Effector memory CD8-positive, alpha-beta T cell (primary cell): Measurements from ENCODE around the gene CCDC69.
"Not testable (repeated sequence)": the region's sequence is repeated elsewhere in the genome, so short reads cannot be mapped to it uniquely, and the experiment has no call there.

Experiments
- ATAC-seq: fragments of 150-1000 bp; cut with Tn5 transposase; replicated peaks from 2 replicates; pipeline ENCODE4 v1.10.0; 2021; ENCODE audit warnings: mild to moderate bottlenecking, moderate library complexity
- DNase-seq, 3 experiments: peaks; one replicate each; pipeline ENCODE4 v3.0.0; 2021
- H3K27ac Mint-ChIP-seq, 2 donors: one replicate each; pipeline ENCODE4 v1.8.0; 2022; ENCODE audit warnings: mild to moderate bottlenecking in 2 of 2, mixed read lengths in 2 of 2, moderate library complexity in 2 of 2
- H3K27me3 Mint-ChIP-seq, 2 donors: one replicate each; pipeline ENCODE4 v1.8.0; 2022; ENCODE audit warnings: mixed read lengths in 2 of 2
- H3K36me3 Mint-ChIP-seq: one replicate; pipeline ENCODE4 v1.8.0; 2022; ENCODE audit warnings: mild to moderate bottlenecking, moderate library complexity, mixed read lengths; ENCODE audit not compliant: insufficient read depth
- H3K4me1 Mint-ChIP-seq, 2 donors: one replicate each; pipeline ENCODE4 v1.8.0; 2022; ENCODE audit warnings: low read depth in 2 of 2, mixed read lengths in 2 of 2
- H3K4me3 Mint-ChIP-seq, 2 donors: one replicate each; pipeline ENCODE4 v1.8.0; 2022; ENCODE audit warnings: mild to moderate bottlenecking in 2 of 2, mixed read lengths in 2 of 2, moderate library complexity in 2 of 2
- H3K9me3 Mint-ChIP-seq, 2 donors: one replicate each; pipeline ENCODE4 v1.8.0; 2022; ENCODE audit warnings: mixed read lengths in 2 of 2

CCDC69 gene

DNA sequence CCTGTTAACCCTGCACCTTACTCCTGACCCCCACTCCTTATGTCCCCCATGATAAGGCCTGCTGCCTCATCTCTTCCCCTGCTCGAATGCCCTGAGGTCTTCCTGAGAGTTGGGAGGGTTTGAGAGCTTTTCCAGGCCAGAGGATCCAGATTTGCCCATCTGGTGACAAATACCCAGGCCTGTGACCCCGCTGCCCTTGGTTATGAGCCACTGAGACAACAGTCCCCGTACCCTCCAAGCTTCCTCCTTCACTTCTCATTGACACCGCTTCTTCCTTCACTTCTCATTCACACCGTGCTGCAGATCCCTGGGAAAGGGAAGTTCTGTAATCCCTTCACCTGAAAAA lies 29.7 kb upstream of the CCDC69 start:
- H3K36me3 Mint-ChIP-seq: peaks cover 18% of the 10 kb centered on the region
- H3K27ac Mint-ChIP-seq: peak overlapping the region; percentile 89
- peak overlapping the region; percentile 75 to 92 for H3K4me3 Mint-ChIP-seq
- no peaks in the 10 kb centered on the region for H3K27me3 Mint-ChIP-seq
- H3K9me3 Mint-ChIP-seq: no peaks in the 10 kb centered on the region
- DNase-seq (no peak), ATAC-seq (no peak)
- H3K4me1 Mint-ChIP-seq: peaks cover 41 to 48% of the 10 kb centered on the region in 2 donors

DNA sequence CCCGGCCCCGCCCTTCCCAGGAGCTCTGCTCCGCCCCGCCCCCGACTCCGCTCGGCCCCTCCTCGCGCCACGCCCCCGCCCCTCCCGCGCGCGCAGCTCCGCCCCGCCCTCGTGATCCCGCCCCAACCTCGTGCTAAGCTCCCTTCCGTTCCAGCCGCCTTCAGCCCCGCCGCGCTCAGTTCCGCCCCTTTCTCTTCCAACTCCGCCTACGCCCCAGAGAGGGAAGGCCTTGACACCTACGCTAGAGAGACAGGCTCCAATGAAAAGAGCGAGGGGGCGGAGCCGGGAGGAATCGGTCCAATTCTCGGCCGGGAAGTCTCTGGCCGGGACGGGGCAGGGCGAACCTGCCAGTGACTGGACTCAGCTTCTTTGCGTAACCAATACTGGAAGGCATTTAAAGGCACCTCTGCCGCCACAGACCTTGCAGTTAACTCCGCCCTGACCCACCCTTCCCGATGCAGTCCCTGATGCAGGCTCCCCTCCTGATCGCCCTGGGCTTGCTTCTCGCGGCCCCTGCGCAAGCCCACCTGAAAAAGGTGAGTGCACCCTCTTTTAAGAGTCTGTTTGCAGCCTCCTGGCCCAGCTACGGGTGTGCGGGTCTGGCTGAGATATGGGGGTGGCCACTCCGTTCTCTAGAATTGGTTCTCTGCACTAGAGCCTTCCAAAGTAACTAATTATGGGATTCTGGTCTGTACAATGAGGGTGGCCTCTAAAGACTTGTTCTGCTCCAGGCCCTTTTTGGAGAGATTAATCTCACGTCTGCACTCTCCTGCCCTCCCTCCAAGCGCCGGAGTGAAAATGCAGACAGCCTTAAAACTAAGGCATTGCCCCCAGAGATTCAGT lies 29.1 kb upstream of the CCDC69 start, which contains the start of gene GM2A:
Gene GM2A, plus strand, starts transcription at position 424 of the 843 bp plus-strand sequence. Its CDS starts 32 bp downstream, at position 456.
- H3K4me3 Mint-ChIP-seq: peak within 1 kb of the TSS; percentile 75 to 92
- no peaks in the 10 kb centered on the region for H3K27me3 Mint-ChIP-seq
- H3K27ac Mint-ChIP-seq: peak within 1 kb of the TSS; percentile 89
- H3K9me3 Mint-ChIP-seq: no peaks in the 10 kb centered on the region
- ATAC-seq: peak; percentile 95
- peaks cover 41 to 44% of the 10 kb centered on the region in 2 donors for H3K4me1 Mint-ChIP-seq
- DNase-seq: peak; percentile 95 to 97 (median 96)
- H3K36me3 Mint-ChIP-seq: peaks cover 18% of the 10 kb centered on the region

DNA sequence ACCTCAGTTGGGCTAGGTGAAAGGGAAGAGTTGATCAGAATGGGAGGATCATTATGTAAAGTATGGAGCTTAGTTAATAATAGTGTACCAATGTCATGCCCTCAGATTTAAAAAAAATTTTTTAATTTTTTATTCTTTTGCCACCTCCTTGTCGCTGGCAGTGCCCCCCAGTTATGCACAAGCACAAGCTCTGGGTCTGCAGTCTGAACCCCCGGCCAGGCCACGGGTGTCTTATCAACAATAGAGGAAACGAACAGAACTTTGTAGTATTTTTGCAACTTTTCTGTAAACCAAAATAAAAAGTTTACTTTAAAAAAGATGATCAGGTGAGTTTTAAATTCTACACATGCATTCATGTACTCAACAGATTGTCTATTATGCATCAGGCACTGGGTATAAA lies 27.7 kb upstream of the CCDC69 start:
- H3K4me1 Mint-ChIP-seq: peaks cover 34 to 37% of the 10 kb centered on the region in 2 donors
- H3K9me3 Mint-ChIP-seq: no peaks in the 10 kb centered on the region
- peak overlapping the region; percentile 89 for H3K27ac Mint-ChIP-seq
- peak overlapping the region; percentile 75 to 92 for H3K4me3 Mint-ChIP-seq
- DNase-seq (no peak), ATAC-seq (no peak)
- peaks cover 18% of the 10 kb centered on the region for H3K36me3 Mint-ChIP-seq
- H3K27me3 Mint-ChIP-seq: no peaks in the 10 kb centered on the region

DNA sequence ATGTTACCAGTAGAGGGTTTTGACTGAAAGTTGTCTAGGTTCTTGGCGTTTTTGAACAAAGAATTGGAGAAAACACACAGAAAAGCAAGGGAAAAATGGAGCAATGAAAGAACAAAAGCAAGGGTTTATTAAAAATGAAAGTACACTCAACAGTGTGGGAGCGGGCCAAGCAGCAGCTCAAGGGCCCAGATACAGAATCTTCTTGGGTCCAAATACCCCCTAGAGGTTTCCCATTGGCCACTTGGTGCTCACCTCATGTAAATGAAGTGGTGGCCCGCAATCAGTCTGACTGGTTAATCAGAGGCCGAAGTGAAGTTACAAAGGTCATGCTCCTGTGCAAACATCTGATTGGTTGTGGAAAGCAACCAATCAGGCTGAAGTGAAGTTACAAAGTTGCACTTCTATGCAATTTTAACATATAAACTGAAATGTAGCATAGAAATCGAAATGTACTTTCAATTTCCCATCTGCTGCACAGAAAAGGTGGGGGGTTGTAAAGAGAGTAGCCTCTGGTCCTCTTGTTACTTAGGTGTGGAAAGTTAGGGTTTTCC lies 27.2 kb upstream of the CCDC69 start:
- DNase-seq (peak in 2 of 3 experiments; percentile 25 to 26), ATAC-seq (no peak)
- peaks cover 18% of the 10 kb centered on the region for H3K36me3 Mint-ChIP-seq
- H3K4me3 Mint-ChIP-seq: peak overlapping the region; percentile 75 to 92
- peak overlapping the region; percentile 89 for H3K27ac Mint-ChIP-seq
- no peaks in the 10 kb centered on the region for H3K27me3 Mint-ChIP-seq
- no peaks in the 10 kb centered on the region for H3K9me3 Mint-ChIP-seq
- peaks cover 34 to 37% of the 10 kb centered on the region in 2 donors for H3K4me1 Mint-ChIP-seq

DNA sequence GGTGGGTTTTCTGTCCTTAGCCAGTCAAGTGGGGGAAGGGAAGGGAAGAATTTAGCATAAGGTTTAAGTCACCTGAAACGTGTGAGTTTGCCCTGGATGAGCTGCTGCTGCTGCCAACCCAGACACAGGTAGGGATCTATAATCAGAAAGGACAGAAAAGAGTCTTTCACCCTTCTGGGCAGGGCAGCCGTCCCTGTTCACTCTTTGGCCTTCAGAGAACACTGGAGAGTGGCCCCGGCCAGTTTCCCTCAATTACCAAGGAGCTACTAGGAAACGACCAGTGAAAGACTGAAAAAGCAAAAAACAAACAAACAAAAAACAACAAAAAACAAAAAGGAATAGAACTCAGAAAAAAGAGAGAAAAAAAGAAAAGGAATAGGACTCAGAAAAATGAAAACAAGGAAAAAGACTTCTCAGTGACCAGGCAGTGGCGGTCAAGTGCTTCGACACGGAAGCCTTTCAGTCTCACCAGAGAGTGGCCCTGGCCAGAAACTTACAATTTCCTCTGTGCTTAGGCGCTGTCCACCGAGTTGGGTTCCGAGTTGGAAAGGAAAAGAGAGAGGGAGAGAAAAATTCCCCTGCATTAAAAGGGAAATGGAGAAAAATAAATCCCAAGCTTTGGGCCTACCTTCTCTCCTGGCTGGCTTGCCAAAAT lies 26.6 kb upstream of the CCDC69 start:
- no peaks in the 10 kb centered on the region for H3K27me3 Mint-ChIP-seq
- H3K9me3 Mint-ChIP-seq: no peaks in the 10 kb centered on the region
- DNase-seq (no peak), ATAC-seq (no peak)
- peak overlapping the region; percentile 89 for H3K27ac Mint-ChIP-seq
- peak overlapping the region; percentile 75 to 92 for H3K4me3 Mint-ChIP-seq
- peaks cover 18% of the 10 kb centered on the region for H3K36me3 Mint-ChIP-seq
- peaks cover 30 to 34% of the 10 kb centered on the region in 2 donors for H3K4me1 Mint-ChIP-seq

DNA sequence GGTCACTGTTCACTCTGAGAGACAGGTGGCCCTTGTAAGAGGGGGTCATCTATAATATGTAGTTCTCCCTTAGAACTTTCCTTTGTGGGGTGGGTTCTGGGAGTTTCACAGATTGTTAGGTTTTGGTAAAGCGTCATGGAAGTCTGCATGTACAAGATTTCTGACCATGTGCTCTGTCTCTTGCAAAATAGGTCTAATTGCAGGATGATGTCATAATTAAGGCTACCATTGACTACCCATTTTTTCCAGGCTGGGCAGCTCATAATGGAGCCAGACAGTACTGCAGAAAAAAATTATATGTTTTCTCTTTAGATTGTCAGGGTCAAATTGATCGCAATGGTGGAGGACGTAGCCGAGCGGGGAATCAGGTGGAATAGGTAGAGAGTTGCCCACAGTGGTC lies 25.4 kb upstream of the CCDC69 start:
- no peak for ATAC-seq
- H3K27me3 Mint-ChIP-seq: no peaks in the 10 kb centered on the region
- peaks cover 18% of the 10 kb centered on the region for H3K36me3 Mint-ChIP-seq
- no peak for DNase-seq
- no peak overlapping the region for H3K4me3 Mint-ChIP-seq
- no peak overlapping the region for H3K27ac Mint-ChIP-seq
- peaks cover 29 to 37% of the 10 kb centered on the region in 2 donors for H3K4me1 Mint-ChIP-seq
- H3K9me3 Mint-ChIP-seq: no peaks in the 10 kb centered on the region

DNA sequence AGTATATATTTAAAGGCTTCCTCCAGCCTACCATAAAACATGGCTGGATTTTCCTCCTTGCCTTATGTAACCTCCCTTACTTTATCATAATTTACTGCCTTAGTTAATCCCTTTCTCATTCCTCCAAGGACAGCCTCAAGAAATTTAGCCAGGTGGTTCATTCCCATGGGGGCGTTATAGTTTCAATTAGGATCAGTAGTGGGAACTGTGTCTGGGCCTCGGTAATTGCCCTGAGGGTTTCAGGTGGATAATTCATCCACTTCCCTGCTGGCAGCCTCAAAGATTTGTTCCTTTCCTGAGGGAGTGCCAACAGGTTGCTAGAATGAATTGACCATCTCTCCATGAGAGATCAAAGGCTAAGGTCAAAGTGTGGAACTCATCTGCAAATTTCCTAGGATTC lies 24.8 kb upstream of the CCDC69 start:
- H3K4me1 Mint-ChIP-seq: peaks cover 29 to 39% of the 10 kb centered on the region in 2 donors
- H3K4me3 Mint-ChIP-seq: peak overlapping the region in 1 of 2 donors; percentile 28
- no peaks in the 10 kb centered on the region for H3K27me3 Mint-ChIP-seq
- DNase-seq: no peak
- no peak for ATAC-seq
- no peaks in the 10 kb centered on the region for H3K9me3 Mint-ChIP-seq
- peaks cover 16% of the 10 kb centered on the region for H3K36me3 Mint-ChIP-seq
- no peak overlapping the region for H3K27ac Mint-ChIP-seq

DNA sequence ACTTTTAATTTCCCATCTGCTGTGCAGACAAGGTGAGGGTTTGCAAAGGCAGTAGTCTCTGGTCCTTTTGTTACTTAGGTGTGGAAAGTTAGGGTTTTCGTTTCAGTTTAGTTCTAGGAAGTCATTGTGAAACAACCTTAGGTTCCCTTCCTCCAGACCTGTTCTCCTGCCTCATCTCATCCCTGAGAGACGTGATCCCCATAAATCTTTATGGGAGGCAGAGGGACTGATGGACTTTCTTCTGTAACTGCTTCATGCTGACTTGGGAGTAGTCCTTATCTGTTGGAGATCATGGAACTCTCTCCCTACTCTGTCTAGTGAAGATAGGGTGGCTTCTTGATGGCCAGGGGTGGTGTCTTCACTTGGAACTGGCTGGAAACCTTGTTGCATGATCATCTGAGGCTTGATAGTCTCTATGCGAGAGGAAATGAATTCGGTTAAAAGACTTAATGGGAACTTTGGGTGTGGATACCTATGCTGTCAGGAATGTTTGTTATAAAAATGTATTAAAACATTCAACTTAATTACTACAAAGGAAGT lies 21.9 kb upstream of the CCDC69 start:
- Mint-ChIP-seq H3K27ac (no peak overlapping the region), H3K9me3 (no peaks in the 10 kb centered on the region), H3K4me3 (no peak overlapping the region), H3K4me1 (peaks cover 18 to 22% of the 10 kb centered on the region in 2 donors), H3K27me3 (no peaks in the 10 kb centered on the region), H3K36me3 (peaks cover 3% of the 10 kb centered on the region)
- ATAC-seq (no peak), DNase-seq (no peak)

DNA sequence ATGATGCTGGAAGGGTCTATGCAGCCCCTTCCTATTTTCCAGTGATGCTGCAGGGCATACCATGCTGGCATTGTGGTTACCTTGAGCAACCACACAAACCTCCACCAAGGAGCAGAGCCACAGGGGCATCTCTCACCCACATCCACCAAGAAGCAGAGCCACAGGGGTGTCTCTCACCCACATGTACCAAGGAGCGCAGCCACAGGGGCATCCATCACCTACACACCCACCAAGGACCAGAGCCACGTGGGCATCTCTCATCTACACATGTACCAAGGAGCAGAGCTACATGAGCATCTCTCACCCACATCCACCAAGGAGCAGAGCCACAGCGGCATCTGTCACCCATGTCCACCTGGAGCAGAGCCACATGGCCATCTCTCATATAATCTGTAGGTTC lies 20.3 kb upstream of the CCDC69 start:
- Mint-ChIP-seq H3K27ac (no peak overlapping the region), H3K4me3 (no peak overlapping the region), H3K9me3 (no peaks in the 10 kb centered on the region), H3K36me3 (no peaks in the 10 kb centered on the region), H3K27me3 (no peaks in the 10 kb centered on the region), H3K4me1 (peaks cover 11 to 16% of the 10 kb centered on the region in 2 donors)
- DNase-seq (no peak), ATAC-seq (peak; percentile 85)

DNA sequence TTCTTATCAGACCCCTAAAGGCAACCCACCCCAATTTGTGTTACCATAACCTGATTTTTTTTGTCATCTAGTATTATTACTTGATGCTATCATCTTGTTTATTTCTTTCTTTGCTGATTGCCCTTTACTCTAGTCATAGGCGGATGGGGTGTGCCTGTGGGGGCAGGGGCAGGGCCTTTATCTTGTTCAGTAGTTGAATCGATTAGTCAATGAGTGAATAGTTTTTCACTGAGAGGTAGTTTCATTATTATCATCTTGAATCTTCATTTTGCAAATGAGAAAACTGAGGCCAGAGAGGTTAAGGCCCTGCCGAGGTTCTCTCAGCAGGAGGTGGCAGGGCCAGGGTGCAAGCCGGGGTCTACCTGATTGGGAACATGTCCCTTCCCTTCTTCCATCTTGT lies 19.7 kb upstream of the CCDC69 start:
- ATAC-seq (no peak), DNase-seq (no peak)
- Mint-ChIP-seq H3K36me3 (no peaks in the 10 kb centered on the region), H3K27ac (peak overlapping the region in 1 of 2 donors; percentile 41), H3K4me1 (peaks cover 11% of the 10 kb centered on the region in 2 donors), H3K27me3 (no peaks in the 10 kb centered on the region), H3K9me3 (no peaks in the 10 kb centered on the region), H3K4me3 (no peak overlapping the region)

DNA sequence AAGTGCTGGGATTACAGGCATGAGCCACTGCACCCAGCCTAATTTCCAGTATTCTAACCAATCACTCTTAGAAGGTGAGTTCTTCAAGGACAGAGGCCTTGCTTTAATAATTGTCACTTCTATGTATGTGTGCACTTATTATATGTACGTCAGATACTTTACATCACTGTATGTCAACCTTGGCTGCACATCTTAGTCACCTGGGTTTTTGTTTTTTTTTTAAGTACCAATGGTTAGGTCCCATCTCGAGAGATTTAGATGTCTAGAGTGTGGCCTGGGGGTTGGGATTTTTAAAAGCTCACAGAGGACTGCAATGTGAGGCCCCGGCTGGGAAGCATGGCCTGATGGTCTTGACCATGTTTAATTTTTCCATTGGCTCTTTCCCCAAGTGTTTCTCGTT lies 19.2 kb upstream of the CCDC69 start:
- H3K27ac Mint-ChIP-seq: peak overlapping the region in 1 of 2 donors; percentile 41
- H3K9me3 Mint-ChIP-seq: no peaks in the 10 kb centered on the region
- no peaks in the 10 kb centered on the region for H3K27me3 Mint-ChIP-seq
- ATAC-seq (no peak), DNase-seq (no peak)
- peaks cover 11 to 12% of the 10 kb centered on the region in 2 donors for H3K4me1 Mint-ChIP-seq
- no peak overlapping the region for H3K4me3 Mint-ChIP-seq
- H3K36me3 Mint-ChIP-seq: no peaks in the 10 kb centered on the region

DNA sequence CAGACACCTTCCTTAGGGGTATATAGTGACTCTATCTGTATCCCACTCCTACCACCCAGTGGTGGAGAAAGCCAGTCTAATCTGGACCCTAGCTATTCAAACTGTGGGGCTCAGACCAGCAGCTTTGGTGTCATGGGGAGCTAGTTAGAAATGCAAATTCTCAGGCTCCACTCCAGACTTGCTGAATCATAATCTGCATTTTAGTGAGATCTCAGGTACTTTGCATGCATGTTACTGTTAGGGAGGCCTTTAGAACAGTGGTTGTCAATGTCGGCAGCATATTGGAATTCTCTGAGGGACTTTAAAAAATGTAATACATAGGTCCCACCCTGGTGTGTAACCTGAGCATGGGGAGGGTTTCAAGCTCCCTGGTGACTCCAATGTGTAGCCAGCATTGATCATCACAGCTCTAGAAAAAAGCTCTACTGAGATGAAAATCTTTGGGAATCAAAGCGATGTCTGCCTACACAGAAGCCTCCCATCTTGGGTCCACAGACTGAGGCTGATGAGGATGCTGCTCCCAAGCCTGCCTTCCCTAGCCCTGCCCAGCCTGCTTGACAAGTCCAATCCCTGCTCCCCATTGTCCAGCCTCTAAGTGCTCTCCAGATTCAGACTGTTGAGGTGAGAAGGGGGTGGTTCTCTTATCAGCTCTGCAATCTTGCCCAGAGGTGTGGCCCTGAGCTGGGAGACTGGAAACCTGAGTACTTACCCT lies 17.2 kb upstream of the CCDC69 start:
- DNase-seq (no peak), ATAC-seq (no peak)
- Mint-ChIP-seq H3K4me3 (no peak overlapping the region), H3K9me3 (no peaks in the 10 kb centered on the region), H3K27me3 (no peaks in the 10 kb centered on the region), H3K27ac (no peak overlapping the region), H3K36me3 (peaks cover 5% of the 10 kb centered on the region), H3K4me1 (peaks cover 11 to 13% of the 10 kb centered on the region in 2 donors)

DNA sequence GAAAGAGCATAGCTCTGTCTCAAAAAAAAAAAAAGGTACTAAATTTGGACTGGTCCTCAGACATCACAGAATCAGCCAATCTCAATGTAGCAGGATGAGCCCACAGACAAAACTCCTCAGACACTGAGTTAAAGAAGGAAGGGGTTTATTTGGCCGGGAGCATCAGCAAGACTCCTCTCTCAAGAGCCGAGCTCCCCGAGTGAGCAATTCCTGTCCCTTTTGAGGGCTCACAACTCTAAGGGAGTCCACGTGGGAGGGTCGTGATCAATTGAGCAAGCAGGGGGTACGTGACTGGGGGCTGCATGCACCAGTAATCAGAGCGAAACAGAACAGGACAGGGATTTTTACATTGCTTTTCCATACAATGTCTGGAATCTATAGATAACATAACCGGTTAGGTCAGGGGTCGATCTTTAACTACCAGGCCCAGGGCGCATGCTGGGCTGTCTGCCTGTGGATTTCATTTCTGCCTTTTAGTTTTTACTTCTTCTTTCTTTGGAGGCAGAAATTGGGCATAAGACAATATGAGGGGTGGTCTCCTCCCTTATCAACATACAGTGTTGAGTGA lies 16.5 kb upstream of the CCDC69 start:
- not testable (repeated sequence) for DNase-seq, H3K36me3 Mint-ChIP-seq, H3K4me3 Mint-ChIP-seq, H3K27me3 Mint-ChIP-seq, H3K9me3 Mint-ChIP-seq, ATAC-seq, H3K27ac Mint-ChIP-seq
- peaks cover 11 to 13% of the 10 kb centered on the region in 2 donors for H3K4me1 Mint-ChIP-seq
